Thyroid gland (tissue), 4 donors: Measurements from ENCODE around the gene PANK2. TPM values are rescaled to one million over a fixed set of nuclear protein-coding genes. Genes with fewer than 3 reads are reported as not detected.

Source experiments
- DNase-seq, 2 donors: peaks; one replicate each; pipeline ENCODE4 v3.0.0-alpha.2; 2019
- H3K27ac ChIP-seq, 3 donors: fragments of 200-600 bp; sonication (generic); 1 replicate in 2 of 3; 2 replicates in 1 of 3; pipeline ENCODE4 v1.5.1; 2016 to 2019; ENCODE audit warnings: mild to moderate bottlenecking in 1 of 3, moderate library complexity in 1 of 3
- H3K27me3 ChIP-seq: fragments of 200-600 bp; sonication (generic); one replicate; pipeline ENCODE4 v1.5.1; 2019
- H3K36me3 ChIP-seq, 2 donors: fragments of 200-600 bp; sonication (generic); one replicate each; pipeline ENCODE4 v1.5.1; 2016 to 2019
- H3K4me1 ChIP-seq, 2 donors: fragments of 200-600 bp; sonication (generic); one replicate each; pipeline ENCODE4 v1.5.1; 2017 to 2019
- H3K4me3 ChIP-seq, 3 donors: fragments of 200-600 bp; sonication (generic); replicated peaks in 1 of 3; 1 replicate in 2 of 3; 2 replicates in 1 of 3; pipeline ENCODE4 v1.5.1; 2016; ENCODE audit warnings: mild to moderate bottlenecking in 1 of 3
- H3K9me3 ChIP-seq: fragments of 200-600 bp; sonication (generic); one replicate; pipeline ENCODE4 v1.5.1; 2017
- CTCF ChIP-seq, 6 experiments: fragments of 200-600 bp in 3 of 6; fragments of 450-650 bp in 3 of 6; sonication (generic) in 3 of 6; IDR thresholded peaks; one replicate each; pipeline ENCODE4 v1.5.1; 2016 to 2019; ENCODE audit warnings: antibody characterized with exemption in 6 of 6, mild to moderate bottlenecking in 2 of 6, inconsistent platforms in 1 of 6, moderate library complexity in 1 of 6
- POLR2A ChIP-seq, 2 donors: fragments of 450-650 bp; IDR thresholded peaks; one replicate each; pipeline ENCODE4 v1.6.1; 2017; ENCODE audit warnings: antibody characterized with exemption in 2 of 2, mild to moderate bottlenecking in 2 of 2, moderate library complexity in 1 of 2
- WGBS, 2 donors: methylation state at CpG; one replicate each; pipeline ENCODE4 v1.1.5; 2017; 5-methylcytosine and 5-hydroxymethylcytosine counted together
- intact Hi-C: fragments of 100-400 bp; cut with DNase I; formaldehyde crosslinking; loops from one replicate; pipeline ENCODE4 v1.15.1; 2023
- total RNA-seq, 4 donors: library from RNA; depleted of rRNA; stranded (reverse); fragments of >200 nt; gene quantifications; one replicate each; pipeline ENCODE4 v1.2.3, GENCODE V29; 2016

PANK2 gene
- total RNA-seq, 4 donors from 2014 or later: 52.3 to 63.4 (median 61.4) TPM

- peak; percentile 68 to 71 for DNase-seq
- intact Hi-C loops: no loop called here
- TF ChIP-seq POLR2A (IDR thresholded peaks at IDR 0.05): no peak
- no peak for TF ChIP-seq CTCF (IDR thresholded peaks at IDR 0.05)
- no peaks in the 10 kb centered on the region for H3K9me3 ChIP-seq
- no peak overlapping the region for H3K4me3 ChIP-seq
- peaks cover 11 to 14% of the 10 kb centered on the region in 2 donors for H3K36me3 ChIP-seq
- no peaks in the 10 kb centered on the region for H3K27me3 ChIP-seq
- H3K4me1 ChIP-seq: peaks cover 17 to 36% of the 10 kb centered on the region in 2 donors
- peak overlapping the region; percentile 0 to 74 (median 56) for H3K27ac ChIP-seq
- 53 to 59% methylated on average over 2 of the region's 2 CpGs for WGBS, 2 donors
These were observed 34.6 kb downstream of the PANK2 start for GRCh38 chr20:3923818-3924217.

- no peak for DNase-seq
- WGBS, 2 donors: 67 to 84% methylated on average over 11 to 12 of the region's 13 CpGs
- TF ChIP-seq CTCF (IDR thresholded peaks at IDR 0.05) (no peak), POLR2A (IDR thresholded peaks at IDR 0.05) (no peak)
- Histone ChIP-seq H3K36me3 (peaks cover 10 to 11% of the 10 kb centered on the region in 2 donors), H3K4me3 (no peak overlapping the region), H3K27ac (peak overlapping the region; percentile 0 to 74 (median 56)), H3K4me1 (peaks cover 17 to 37% of the 10 kb centered on the region in 2 donors), H3K27me3 (no peaks in the 10 kb centered on the region), H3K9me3 (no peaks in the 10 kb centered on the region)
- intact Hi-C loops: no loop called here
These were observed 35.3 kb downstream of the PANK2 start for GRCh38 chr20:3924304-3925112.

GRCh38 chr20:3925113-3925695 is 36.0 kb downstream of the PANK2 start:
- Histone ChIP-seq H3K27me3 (no peaks in the 10 kb centered on the region), H3K36me3 (peaks cover 10 to 11% of the 10 kb centered on the region in 2 donors), H3K9me3 (no peaks in the 10 kb centered on the region), H3K4me1 (peaks cover 20 to 44% of the 10 kb centered on the region in 2 donors), H3K4me3 (no peak overlapping the region), H3K27ac (peak overlapping the region in 1 of 3 donors; percentile 0)
- no peak for DNase-seq
- WGBS, 2 donors: 92 to 94% methylated on average over 11 of the region's 11 CpGs
- TF ChIP-seq POLR2A (IDR thresholded peaks at IDR 0.05) (no peak), CTCF (IDR thresholded peaks at IDR 0.05) (no peak)
- intact Hi-C loops: no loop called here

- Histone ChIP-seq H3K4me3 (no peak overlapping the region), H3K27me3 (no peaks in the 10 kb centered on the region), H3K4me1 (peaks cover 26 to 52% of the 10 kb centered on the region in 2 donors), H3K9me3 (no peaks in the 10 kb centered on the region), H3K27ac (no peak overlapping the region), H3K36me3 (peaks cover 10 to 11% of the 10 kb centered on the region in 2 donors)
- WGBS, 2 donors: 78 to 84% methylated on average over 9 of the region's 9 CpGs
- DNase-seq: no peak
- intact Hi-C loops: no loop called here
- TF ChIP-seq POLR2A (IDR thresholded peaks at IDR 0.05): no peak
- no peak for TF ChIP-seq CTCF (IDR thresholded peaks at IDR 0.05)
These were observed 36.9 kb downstream of the PANK2 start for GRCh38 chr20:3925899-3926638.
